GM21619 (cell line): ENCODE results near the gene SCYL1.

Experiments
- ATAC-seq: cut with Tn5 transposase; IDR thresholded peaks from one replicate; pipeline ENCODE4 v1.9.1; 2021; ENCODE audit not compliant: unreplicated experiment

SCYL1 gene

GRCh38 chr11:65535102-65535501, 10.2 kb downstream of the SCYL1 start:
- ATAC-seq = no peak

- ATAC-seq = no peak
Measured at GRCh38 chr11:65536412-65537295, 11.8 kb downstream of the SCYL1 start.

- no peak for ATAC-seq
Measured at GRCh38 chr11:65537296-65537597, 12.4 kb downstream of the SCYL1 start.

- no peak for ATAC-seq
Measured at GRCh38 chr11:65537620-65538231, 12.8 kb downstream of the SCYL1 start.

- no peak for ATAC-seq
Measured at GRCh38 chr11:65538232-65538914, 13.5 kb downstream of the SCYL1 start.

GRCh38 chr11:65538915-65539743, 14.2 kb downstream of the SCYL1 start:
- no peak for ATAC-seq

- peak; percentile 49 for ATAC-seq
Measured at GRCh38 chr11:65539744-65540289, 14.9 kb downstream of the SCYL1 start.

- peak; percentile 55 for ATAC-seq
Measured at GRCh38 chr11:65540290-65541092, 15.6 kb downstream of the SCYL1 start.

- ATAC-seq = no peak
Measured at GRCh38 chr11:65541093-65541982, 16.5 kb downstream of the SCYL1 start.

- ATAC-seq = no peak
Measured at GRCh38 chr11:65542738-65543390, 18.0 kb downstream of the SCYL1 start.

GRCh38 chr11:65545853-65546216, 21.0 kb downstream of the SCYL1 start:
- ATAC-seq = no peak

GRCh38 chr11:65546217-65546958, 21.5 kb downstream of the SCYL1 start:
- peak; percentile 70 for ATAC-seq

- ATAC-seq = no peak
Measured at GRCh38 chr11:65547446-65548125, 22.7 kb downstream of the SCYL1 start.

GRCh38 chr11:65548395-65548794, 23.5 kb downstream of the SCYL1 start:
- no peak for ATAC-seq

GRCh38 chr11:65549096-65549495, 24.2 kb downstream of the SCYL1 start:
- ATAC-seq = no peak

GRCh38 chr11:65551572-65552387, 26.9 kb downstream of the SCYL1 start:
- ATAC-seq = peak; percentile 60
